Small intestine (tissue), 7 donors: ENCODE data around the gene RNLS. TPM values are rescaled to one million over a fixed set of nuclear protein-coding genes. Genes with fewer than 3 reads are reported as not detected.

Experiments used
- DNase-seq, 2 donors: peaks; one replicate each; pipeline versions ENCODE4 v3.0.0 to v3.0.0-alpha.2; 2013
- FAIRE-seq: peaks from 2 replicates; lab custom pipeline; 2012; peaks lifted over from hg19 to GRCh38; lab: Jason Lieb, UNC
- H3K27ac ChIP-seq, 3 donors: one replicate each; pipeline ENCODE4 v1.5.1; 2013; ENCODE audit warnings: low read length in 2 of 3, mild to moderate bottlenecking in 2 of 3, control low read depth in 1 of 3, inconsistent platforms in 1 of 3, low read depth in 1 of 3, moderate library complexity in 1 of 3
- H3K27me3 ChIP-seq, 3 donors: one replicate each; pipeline ENCODE4 v1.6.1; 2013; ENCODE audit warnings: low read length in 3 of 3, inconsistent platforms in 1 of 3; ENCODE audit not compliant: control insufficient read depth in 3 of 3, insufficient read depth in 3 of 3
- H3K36me3 ChIP-seq, 3 donors: one replicate each; pipeline ENCODE4 v1.6.1; 2013; ENCODE audit warnings: low read length in 3 of 3, inconsistent platforms in 1 of 3, low read depth in 1 of 3, mild to moderate bottlenecking in 1 of 3, moderate library complexity in 1 of 3; ENCODE audit not compliant: control insufficient read depth in 3 of 3, insufficient read depth in 2 of 3
- H3K4me1 ChIP-seq, 3 donors: one replicate each; pipeline ENCODE4 v1.6.1; 2013; ENCODE audit warnings: low read length in 2 of 3, inconsistent platforms in 1 of 3, low read depth in 1 of 3, mild to moderate bottlenecking in 1 of 3, moderate library complexity in 1 of 3; ENCODE audit not compliant: control insufficient read depth in 3 of 3, insufficient read depth in 2 of 3
- H3K4me3 ChIP-seq, 3 donors: one replicate each; pipeline ENCODE4 v1.5.1; 2013; ENCODE audit warnings: low read length in 3 of 3, control low read depth in 1 of 3, inconsistent platforms in 1 of 3, low read depth in 1 of 3, mild to moderate bottlenecking in 1 of 3, moderate library complexity in 1 of 3
- H3K9me3 ChIP-seq, 2 donors: one replicate each; pipeline ENCODE4 v1.6.1; 2013; ENCODE audit warnings: low read depth in 1 of 2, low read length in 1 of 2; ENCODE audit not compliant: control insufficient read depth in 2 of 2, insufficient read depth in 1 of 2
- WGBS, 3 donors: extraction: QIAGEN DNeasy Blood & Tissue Kit; methylation state at CpG; one replicate each; pipeline ENCODE4 v1.1.7; 2013; 5-methylcytosine and 5-hydroxymethylcytosine counted together
- polyA plus RNA-seq, 4 donors: library from polyadenylated mRNA; stranded (reverse) in 3 of 4; unstranded in 1 of 4; fragments of 200-250 nt in 3 of 4; fragments of 120-200 nt in 1 of 4; gene quantifications; one replicate each; pipeline versions ENCODE4 v1.2.1 to v1.2.3, GENCODE V29; 2013
- donor health status: healthy with polysubstance abuse.
- donor health status: control.
- donor health status: control.
- donor health status: Bipolar disorder and iron deficiency.
- donor health status: healthy.

RNLS gene
- polyA plus RNA-seq, 4 donors: 8.6 to 24.0 (median 12.8) TPM

DNA sequence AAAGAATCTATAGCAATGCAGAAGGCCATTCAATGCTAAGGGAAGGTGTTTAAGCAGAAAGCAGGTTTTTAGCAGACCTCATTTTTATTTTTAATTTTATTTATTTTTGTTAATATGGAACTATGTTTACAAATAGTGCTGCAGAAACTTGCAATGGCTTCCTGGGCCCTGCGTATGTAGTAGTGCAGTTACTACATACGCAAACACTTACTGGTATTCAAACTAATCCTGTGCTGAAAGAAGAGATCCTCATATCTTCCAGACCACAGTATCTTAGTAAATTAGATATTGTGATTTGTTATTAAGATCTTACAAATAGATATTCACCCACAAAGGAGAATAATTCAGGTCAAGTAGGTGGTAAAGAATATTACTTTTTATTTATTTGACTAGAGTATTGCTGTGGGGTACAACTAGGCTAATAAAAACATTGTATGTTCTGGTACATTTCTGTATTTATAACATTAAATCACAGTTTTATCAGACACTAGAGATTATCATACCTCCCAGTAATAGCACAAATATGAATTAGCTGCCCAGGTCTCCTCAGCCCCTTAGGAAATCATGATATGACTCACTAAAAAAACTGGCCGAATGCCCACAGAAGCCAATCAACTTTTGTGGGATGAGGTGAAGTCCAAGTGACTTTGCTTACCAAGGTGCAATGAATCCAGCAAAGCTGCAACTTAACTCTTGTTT lies 57.6 kb downstream of the RNLS start:
- Histone ChIP-seq H3K27me3 (no peaks in the 10 kb centered on the region), H3K4me3 (no peak overlapping the region), H3K36me3 (no peaks in the 10 kb centered on the region), H3K9me3 (no peaks in the 10 kb centered on the region), H3K4me1 (no peaks in the 10 kb centered on the region), H3K27ac (no peak overlapping the region)
- WGBS, 3 donors: 38 to 71% (median 55%) methylated on average over 3 of the region's 3 CpGs
- peak; percentile 66 to 94 for DNase-seq
- peak; percentile 47 for FAIRE-seq

- H3K4me1 ChIP-seq: no peaks in the 10 kb centered on the region
- WGBS, 3 donors: 85 to 91% (median 90%) methylated on average over 6 of the region's 6 CpGs
- H3K9me3 ChIP-seq: no peaks in the 10 kb centered on the region
- DNase-seq (no peak), FAIRE-seq (no peak)
- no peak overlapping the region for H3K27ac ChIP-seq
- H3K36me3 ChIP-seq: no peaks in the 10 kb centered on the region
- H3K27me3 ChIP-seq: no peaks in the 10 kb centered on the region
- no peak overlapping the region for H3K4me3 ChIP-seq
Measured at GRCh38 chr10:88523739-88524400, 59.2 kb downstream of the RNLS start.

DNA sequence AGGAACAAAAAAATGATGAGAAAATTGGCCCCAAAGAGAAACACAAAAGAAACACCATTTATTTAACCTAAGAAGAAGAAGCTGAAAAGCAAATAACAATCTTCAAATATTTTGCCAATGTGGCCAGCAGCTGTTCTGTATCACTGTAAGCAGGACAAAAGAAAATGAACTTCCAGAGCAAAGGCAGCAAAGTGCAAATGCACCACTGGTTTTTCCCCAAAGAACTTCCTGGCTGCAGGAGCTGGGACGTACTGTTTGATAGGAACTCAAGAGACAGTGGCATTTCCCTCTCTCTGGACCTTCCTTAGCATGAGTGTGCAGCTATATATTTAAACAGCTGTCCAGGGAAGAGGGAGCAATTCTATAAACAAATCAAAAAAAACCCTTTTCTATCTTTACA lies 60.4 kb downstream of the RNLS start:
- H3K27me3 ChIP-seq: no peaks in the 10 kb centered on the region
- H3K4me3 ChIP-seq: no peak overlapping the region
- 30 to 45% (median 35%) methylated on average over 1 of the region's 1 CpG for WGBS, 3 donors
- no peaks in the 10 kb centered on the region for H3K9me3 ChIP-seq
- FAIRE-seq (no peak), DNase-seq (no peak)
- H3K4me1 ChIP-seq: no peaks in the 10 kb centered on the region
- H3K36me3 ChIP-seq: no peaks in the 10 kb centered on the region
- H3K27ac ChIP-seq: no peak overlapping the region

GRCh38 chr10:88521791-88522190 lies 61.3 kb downstream of the RNLS start:
- no peaks in the 10 kb centered on the region for H3K36me3 ChIP-seq
- 67 to 80% (median 75%) methylated on average over 1 of the region's 1 CpG for WGBS, 3 donors
- no peaks in the 10 kb centered on the region for H3K9me3 ChIP-seq
- FAIRE-seq (no peak), DNase-seq (no peak)
- no peaks in the 10 kb centered on the region for H3K27me3 ChIP-seq
- H3K4me3 ChIP-seq: no peak overlapping the region
- no peak overlapping the region for H3K27ac ChIP-seq
- H3K4me1 ChIP-seq: no peaks in the 10 kb centered on the region

DNA sequence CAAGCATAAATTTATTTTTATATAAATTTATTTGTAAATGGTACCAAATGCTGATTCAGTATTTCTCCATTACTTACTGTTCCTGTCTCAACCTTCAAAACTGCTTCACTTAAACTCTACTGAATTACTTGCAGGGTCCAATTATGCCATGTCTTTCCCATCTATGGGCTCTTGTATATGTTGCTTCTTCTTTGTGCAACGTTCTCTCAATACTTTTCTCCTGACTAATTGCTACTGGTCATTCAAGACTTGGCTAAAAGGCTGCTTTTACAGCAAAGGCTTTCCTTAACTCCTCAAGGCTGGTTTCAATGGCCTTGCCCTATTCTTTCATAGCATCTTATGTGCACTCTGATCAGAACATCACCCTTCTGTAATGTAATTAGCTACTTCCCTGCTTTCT lies 67.9 kb downstream of the RNLS start:
- DNase-seq: no peak
- Histone ChIP-seq H3K4me3 (no peak overlapping the region), H3K4me1 (no peaks in the 10 kb centered on the region), H3K27me3 (no peaks in the 10 kb centered on the region), H3K27ac (no peak overlapping the region), H3K36me3 (no peaks in the 10 kb centered on the region), H3K9me3 (no peaks in the 10 kb centered on the region)
- no peak for FAIRE-seq
- WGBS, 3 donors: 72 to 87% (median 86%) methylated on average over 1 of the region's 1 CpG

DNA sequence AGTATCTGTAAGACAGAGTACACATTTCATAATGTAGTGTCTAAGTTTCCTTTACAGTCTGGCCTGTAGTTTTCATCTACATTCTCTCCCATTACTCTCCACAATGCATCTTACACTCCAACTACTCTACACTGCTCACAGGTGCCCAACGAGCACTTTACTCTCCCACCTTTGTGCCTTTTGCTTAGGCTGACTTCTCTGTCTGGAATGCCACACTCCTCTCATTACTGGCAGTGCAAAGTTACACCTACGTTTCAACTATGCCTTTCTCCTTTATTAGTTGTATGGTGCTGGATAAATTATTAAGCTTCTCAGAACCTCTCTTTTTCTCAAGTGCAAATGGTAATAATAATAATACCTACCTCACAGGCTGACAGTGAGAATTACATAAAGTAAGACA lies 70.5 kb downstream of the RNLS start:
- no peak for FAIRE-seq
- 32 to 72% (median 43%) methylated on average over 2 of the region's 2 CpGs for WGBS, 3 donors

DNA sequence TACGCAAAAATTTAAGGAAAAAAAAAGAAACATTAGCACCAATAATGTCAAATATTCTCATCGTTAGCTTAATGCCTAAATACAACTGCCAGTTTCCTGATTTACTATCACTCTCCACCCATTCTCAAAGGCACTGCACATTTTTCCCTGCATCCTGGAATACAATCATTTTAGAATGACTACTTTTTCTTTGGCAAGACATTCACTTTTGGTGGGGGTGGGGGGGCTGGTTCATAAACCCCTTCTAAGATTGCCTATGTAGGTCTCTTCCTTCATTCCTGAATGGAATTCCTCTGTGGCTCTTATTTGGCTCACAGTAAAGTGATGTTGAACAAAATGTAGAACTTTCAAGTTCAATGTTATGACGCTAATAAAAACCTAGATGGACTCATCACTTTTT lies 74.3 kb downstream of the RNLS start:
- no peaks in the 10 kb centered on the region for H3K9me3 ChIP-seq
- H3K4me3 ChIP-seq: no peak overlapping the region
- H3K36me3 ChIP-seq: no peaks in the 10 kb centered on the region
- DNase-seq (no peak), FAIRE-seq (no peak)
- H3K27ac ChIP-seq: no peak overlapping the region
- no peaks in the 10 kb centered on the region for H3K4me1 ChIP-seq
- no peaks in the 10 kb centered on the region for H3K27me3 ChIP-seq
- WGBS, 3 donors: 57 to 75% (median 67%) methylated on average over 3 of the region's 3 CpGs

More for the DNA sequence above, 70.5 kb downstream of the RNLS start:
- H3K9me3 ChIP-seq: no peaks in the 10 kb centered on the region
- no peaks in the 10 kb centered on the region for H3K27me3 ChIP-seq
- H3K4me1 ChIP-seq: no peaks in the 10 kb centered on the region
- no peaks in the 10 kb centered on the region for H3K36me3 ChIP-seq
- no peak overlapping the region for H3K4me3 ChIP-seq
- no peak for DNase-seq
- no peak overlapping the region for H3K27ac ChIP-seq

GRCh38 chr10:88507826-88508453 lies 75.2 kb downstream of the RNLS start:
- H3K9me3 ChIP-seq: no peaks in the 10 kb centered on the region
- no peak for DNase-seq
- no peaks in the 10 kb centered on the region for H3K27me3 ChIP-seq
- no peaks in the 10 kb centered on the region for H3K36me3 ChIP-seq
- whole genome bisulfite sequencing, 3 donors: 55 to 72% (median 65%) methylated on average over 3 of the region's 3 CpGs
- H3K4me3 ChIP-seq: no peak overlapping the region
- no peaks in the 10 kb centered on the region for H3K4me1 ChIP-seq
- no peak for FAIRE-seq
- no peak overlapping the region for H3K27ac ChIP-seq
